NCI-H2107 treated with DMSO at 0.1 percent for 48 hours (cell line): ENCODE results near the gene COL23A1.

Experiments
- DNase-seq: peaks from one replicate; lab custom pipeline; 2025; ENCODE audit not compliant: unreplicated experiment; lab: John Stamatoyannopoulos, UW

The COL23A1 gene

GRCh38 chr5:178478370-178478769 is 111.8 kb downstream of the COL23A1 start:
- no peak for DNase-seq

- no peak for DNase-seq
Observed at GRCh38 chr5:178477802-178478201, 112.4 kb downstream of the COL23A1 start.

GRCh38 chr5:178476972-178477754 is 113.0 kb downstream of the COL23A1 start:
- no peak for DNase-seq

GRCh38 chr5:178476531-178476930 is 113.7 kb downstream of the COL23A1 start:
- DNase-seq, result no peak

- no peak for DNase-seq
Observed at GRCh38 chr5:178475422-178475821, 114.8 kb downstream of the COL23A1 start.

GRCh38 chr5:178474562-178475184 is 115.5 kb downstream of the COL23A1 start:
- DNase-seq, result no peak

GRCh38 chr5:178473854-178474253 is 116.3 kb downstream of the COL23A1 start:
- DNase-seq, result no peak

GRCh38 chr5:178472138-178472537 is 118.1 kb downstream of the COL23A1 start:
- no peak for DNase-seq

- no peak for DNase-seq
Observed at GRCh38 chr5:178471711-178472110, 118.5 kb downstream of the COL23A1 start.

- DNase-seq, result no peak
Observed at GRCh38 chr5:178470760-178471025, 119.5 kb downstream of the COL23A1 start.

- DNase-seq, result no peak
Observed at GRCh38 chr5:178469975-178470759, 120.0 kb downstream of the COL23A1 start.

GRCh38 chr5:178469011-178469974 is 120.9 kb downstream of the COL23A1 start:
- no peak for DNase-seq

- DNase-seq, result no peak
Observed at GRCh38 chr5:178468196-178468685, 122.0 kb downstream of the COL23A1 start.

GRCh38 chr5:178467568-178468195 is 122.5 kb downstream of the COL23A1 start:
- no peak for DNase-seq

GRCh38 chr5:178467205-178467567 is 123.0 kb downstream of the COL23A1 start:
- DNase-seq, result no peak

GRCh38 chr5:178466342-178466741 is 123.9 kb downstream of the COL23A1 start:
- DNase-seq, result no peak

- DNase-seq, result no peak
Observed at GRCh38 chr5:178465861-178466288, 124.3 kb downstream of the COL23A1 start.

GRCh38 chr5:178465228-178465860 is 124.8 kb downstream of the COL23A1 start:
- DNase-seq, result no peak

GRCh38 chr5:178464431-178465048 is 125.7 kb downstream of the COL23A1 start:
- DNase-seq, result no peak
